K562 (cell line): ENCODE measurements around the gene ATF5. TPM values are rescaled to one million over a fixed set of nuclear protein-coding genes. Genes with fewer than 3 reads are reported as not detected.

ENCODE experiments used
- ATAC-seq: fragments of 200-7000 bp; cut with Tn5 transposase; 3 replicates; pipeline ENCODE4 v1.9.1; 2020; ENCODE audit warnings: moderate library complexity
- BruUV-seq: library from RNA; stranded (reverse); fragments of 400-500 nt; replicated peaks from 2 replicates; lab custom pipeline; 2021; lab: Mats Ljungman, UMichigan
- CTCF ChIA-PET: fragments of 300-600 bp; formaldehyde crosslinking; extraction: SDS; loops from one replicate; lab custom pipeline; 2021; ENCODE audit warnings: low intra/inter-chr PET ratio; lab: Yijun Ruan, JAX
- POLR2A ChIA-PET: fragments of 300-600, 350-650 bp; sonication (Branson Sonifier 250); formaldehyde crosslinking; extraction: SDS; loops from one replicate; lab custom pipeline; 2021; ENCODE audit warnings: antibody characterized with exemption, inconsistent platforms; lab: Yijun Ruan, JAX
- DNase-seq, 4 experiments: peaks; one replicate each; pipeline versions ENCODE4 v3.0.0 to v3.0.0-alpha.2; 2011 to 2018; ENCODE audit warnings: low spot score in 3 of 4, mixed read lengths in 3 of 4; ENCODE audit errors: extremely low read depth in 1 of 4
- FAIRE-seq: peaks from 2 replicates; lab custom pipeline; 2011; peaks lifted over from hg19 to GRCh38; lab: Jason Lieb, UNC
- H2AFZ ChIP-seq: 2 replicates; pipeline ENCODE4 v1.6.0; 2011; ENCODE audit warnings: low read depth, low read length, control low read depth, inconsistent platforms
- H3K27ac ChIP-seq: fragments of 200-600 bp; 3 replicates; pipeline ENCODE4 v1.8.0; 2011; ENCODE audit warnings: low read depth, mild to moderate bottlenecking, control low read depth, inconsistent platforms, low read length, moderate library complexity, mixed read lengths; ENCODE audit errors: extremely low read depth
- H3K27me3 ChIP-seq, 2 experiments: fragments of 300-600 bp in 1 of 2; 2 replicates in 1 of 2; 3 replicates in 1 of 2; pipeline versions ENCODE4 v1.6.0 to v1.8.0; 2011; ENCODE audit warnings: inconsistent platforms in 2 of 2, low read length in 2 of 2, mild to moderate bottlenecking in 1 of 2, mixed read lengths in 1 of 2, moderate library complexity in 1 of 2; ENCODE audit not compliant: control insufficient read depth in 2 of 2, insufficient read depth in 2 of 2
- H3K36me3 ChIP-seq: fragments of 300-600 bp; 3 replicates; pipeline ENCODE4 v1.8.0; 2011; ENCODE audit warnings: mild to moderate bottlenecking, low read length, inconsistent platforms; ENCODE audit not compliant: control insufficient read depth, insufficient read depth
- H3K4me1 ChIP-seq, 2 experiments: fragments of 200-600 bp in 1 of 2; replicated peaks in 1 of 2; 2 replicates in 1 of 2; 3 replicates in 1 of 2; pipeline versions ENCODE4 v1.5.1 to v1.8.0; 2011; ENCODE audit warnings: inconsistent platforms in 2 of 2, low read length in 2 of 2, mild to moderate bottlenecking in 1 of 2, mixed read lengths in 1 of 2, moderate library complexity in 1 of 2; ENCODE audit not compliant: control insufficient read depth in 2 of 2, insufficient read depth in 2 of 2
- H3K4me2 ChIP-seq: 2 replicates; pipeline ENCODE4 v1.6.1; 2011; ENCODE audit warnings: low read length, control low read depth, inconsistent platforms, mixed read lengths; ENCODE audit not compliant: insufficient read depth
- H3K4me3 ChIP-seq: fragments of 200-600 bp; sonication (generic), shearing (Covaris generic); 2 replicates; pipeline ENCODE4 v1.5.1; 2016; ENCODE audit warnings: control low read depth, inconsistent platforms
- H3K79me2 ChIP-seq: fragments of 200-600 bp; 3 replicates; pipeline ENCODE4 v1.8.0; 2011; ENCODE audit warnings: low read length, inconsistent platforms; ENCODE audit not compliant: control insufficient read depth, insufficient read depth
- H3K9ac ChIP-seq, 2 experiments: 2 replicates each; pipeline versions ENCODE4 v1.6.0 to v1.6.1; 2011; ENCODE audit warnings: low read depth in 2 of 2, low read length in 2 of 2, control low read depth in 1 of 2, inconsistent platforms in 1 of 2, mild to moderate bottlenecking in 1 of 2, mixed read lengths in 1 of 2; ENCODE audit not compliant: insufficient read depth in 1 of 2
- H3K9me1 ChIP-seq: one replicate; pipeline ENCODE4 v1.6.0; 2011; ENCODE audit warnings: inconsistent platforms, mild to moderate bottlenecking, low read length, moderate library complexity; ENCODE audit not compliant: control insufficient read depth, insufficient read depth
- H3K9me3 ChIP-seq: replicated peaks from 2 replicates; pipeline ENCODE4 v1.5.1; 2011; ENCODE audit warnings: low read depth, low read length, inconsistent platforms; ENCODE audit not compliant: control insufficient read depth, insufficient read depth
- H4K20me1 ChIP-seq: replicated peaks from 2 replicates; pipeline ENCODE4 v1.6.1; 2011; ENCODE audit warnings: low read length, inconsistent platforms, mixed read lengths; ENCODE audit not compliant: control insufficient read depth, insufficient read depth
- HNRNPL ChIP-seq: fragments of 200-400 bp; formaldehyde crosslinking; IDR thresholded peaks from 2 replicates; pipeline ENCODE4 v1.6.1; 2017; ENCODE audit warnings: low read depth, mild to moderate bottlenecking, low read length
- MYNN ChIP-seq, 2 experiments: sonication (generic); formaldehyde crosslinking in 1 of 2; IDR thresholded peaks; 2 replicates each; pipeline versions ENCODE4 v1.5.0 to v1.6.1; 2016 to 2020; ENCODE audit warnings: antibody characterized with exemption in 1 of 2, missing genetic modification reagents in 1 of 2
- POLR2A ChIP-seq: fragments of 450-650 bp; conservative IDR thresholded peaks from 2 replicates; pipeline ENCODE4 v1.6.1; 2016
- POLR2G ChIP-seq: fragments of 200-400 bp; formaldehyde crosslinking; IDR thresholded peaks from 2 replicates; pipeline ENCODE4 v1.6.1; 2017; ENCODE audit warnings: low read depth, mild to moderate bottlenecking, antibody characterized with exemption, low read length, moderate library complexity
- POLR3G ChIP-seq: IDR thresholded peaks from 2 replicates; pipeline ENCODE4 v1.6.1; 2011; ENCODE audit not compliant: insufficient read length, insufficient replicate concordance; ENCODE audit errors: extremely low read depth
- PREB ChIP-seq: sonication (generic); formaldehyde crosslinking; IDR thresholded peaks from 2 replicates; pipeline ENCODE4 v1.8.1; 2023; ENCODE audit warnings: mild to moderate bottlenecking, missing genetic modification reagents
- RBFOX2 ChIP-seq: fragments of 200-400 bp; formaldehyde crosslinking; IDR thresholded peaks from 2 replicates; pipeline ENCODE4 v1.6.1; 2017; ENCODE audit warnings: low read depth, mild to moderate bottlenecking, low read length, moderate library complexity
- RBM25 ChIP-seq: fragments of 200-400 bp; formaldehyde crosslinking; IDR thresholded peaks from 2 replicates; pipeline ENCODE4 v1.6.1; 2018; ENCODE audit warnings: low read length, low read depth, moderate library complexity; ENCODE audit not compliant: severe bottlenecking
- SUPT5H ChIP-seq: fragments of 450-650 bp; IDR thresholded peaks from 2 replicates; pipeline ENCODE4 v1.6.1; 2016
- TFE3 ChIP-seq: fragments of 450-650 bp; formaldehyde crosslinking; IDR thresholded peaks from 2 replicates; pipeline ENCODE4 v1.4.0; 2020; ENCODE audit warnings: mild to moderate bottlenecking, mixed read lengths
- THAP12 ChIP-seq: fragments of 250-450 bp; sonication (Bioruptor Pico); IDR thresholded peaks from 2 replicates; pipeline ENCODE4 v1.9.0; 2021; ENCODE audit warnings: mild to moderate bottlenecking, inconsistent platforms
- XRCC5 ChIP-seq: fragments of 200-400 bp; formaldehyde crosslinking; IDR thresholded peaks from 2 replicates; pipeline ENCODE4 v1.6.1; 2017; ENCODE audit warnings: low read depth, mild to moderate bottlenecking, low read length
- ZFP36 ChIP-seq: fragments of 150-350 bp; IDR thresholded peaks from 2 replicates; pipeline ENCODE4 v1.6.1; 2018; ENCODE audit warnings: low read length, low read depth; ENCODE audit not compliant: partially characterized antibody
- ZNF212 ChIP-seq: fragments of 450-650 bp; formaldehyde crosslinking; IDR thresholded peaks from 2 replicates; pipeline ENCODE4 v1.4.0; 2020; ENCODE audit warnings: mild to moderate bottlenecking
- WGBS: fragments of 100-300 bp; shearing (Covaris generic); methylation state at CpG from one replicate; pipeline ENCODE4 v1.1.6; 2016; ENCODE audit warnings: low coverage, mixed read lengths; ENCODE audit not compliant: insufficient coverage; ENCODE audit errors: missing lambda C conversion rate; 5-methylcytosine and 5-hydroxymethylcytosine counted together
- in situ Hi-C: fragments of 300-500 bp; cut with MboI; formaldehyde crosslinking; loops from 4 replicates; pipeline ENCODE4 v1.15.0; 2018; ENCODE audit warnings: inconsistent platforms, mixed read lengths
- intact Hi-C: fragments of 100-400 bp; cut with micrococcal nuclease; formaldehyde crosslinking; loops from 2 replicates; pipeline ENCODE4 v1.14.2; 2022
- polyA plus RNA-seq, 8 experiments: library from polyadenylated mRNA; depleted of rRNA in 4 of 8; stranded (reverse) in 5 of 8; unstranded in 3 of 8; fragments of >200 nt; fragmentation: Nextera tagmentation in 2 of 8; fragmentation: Illumina TruSeq in 1 of 8; extraction: Ambion mirVana in 2 of 8; extraction: Trizol in 1 of 8; gene quantifications; 2 replicates each; pipeline versions ENCODE4 v1.2.1 to v1.2.3, GENCODE V29; 2011 to 2014; ENCODE audit warnings: inconsistent platforms in 1 of 8, missing spikeins in 1 of 8
- total RNA-seq, 7 experiments: library from RNA; depleted of rRNA in 6 of 7; stranded (reverse); fragments of >200 nt in 6 of 7; fragmentation: Illumina TruSeq in 2 of 7; extraction: Trizol in 2 of 7; gene quantifications; 2 replicates each; pipeline versions ENCODE4 v1.2.1 to v1.2.3, GENCODE V29; 2011 to 2021; ENCODE audit warnings: low replicate concordance in 1 of 7

ATF5 gene
- total and polyA plus RNA-seq, 9 of the 15 experiments (the other 6 are each of a cell fraction or from before 2014, with no cell fraction given) = 3.0 to 57.6 (median 11.1) TPM

- BruUV-seq = TSS peak; percentile 64
Observed at GRCh38 chr19:49906879-49907564, 22.0 kb upstream of the ATF5 start.

More at GRCh38 chr19:49906879-49907564, 22.0 kb upstream of the ATF5 start:
- H3K9me1 ChIP-seq = no peaks in the 10 kb centered on the region
- peaks cover 18% of the 10 kb centered on the region for H4K20me1 ChIP-seq
- ATAC-seq (no peak), FAIRE-seq (peak; percentile 6), DNase-seq (no peak)
- no peak overlapping the region for H2AFZ ChIP-seq
- intact Hi-C loops = no loop called here
- no peak overlapping the region for H3K27ac ChIP-seq
- in situ Hi-C loops = no loop called here
- H3K4me3 ChIP-seq = no peak overlapping the region
- H3K9me3 ChIP-seq = no peaks in the 10 kb centered on the region
- no peak overlapping the region for H3K4me2 ChIP-seq
- H3K36me3 ChIP-seq = peaks cover 56% of the 10 kb centered on the region; the same call in 2 of the 3 replicates
- H3K9ac ChIP-seq = no peak overlapping the region; a peak in 1 of 4 replicates
- WGBS = 89% methylated on average over 15 of the region's 16 CpGs
- H3K4me1 ChIP-seq = peaks cover 0 to 19% of the 10 kb centered on the region in 2 experiments; a peak in 3 of 5 replicates
- POLR2A ChIA-PET = interaction anchor here (0.6 to 0.8 kb wide), 2 partner anchors 17 to 681 kb away, joined by 3 read pairs; no protein-coding TSS in a partner anchor
- peaks cover 20% of the 10 kb centered on the region for H3K79me2 ChIP-seq
- CTCF ChIA-PET = no interaction called here
- H3K27me3 ChIP-seq = no peaks in the 10 kb centered on the region
- TF ChIP-seq POLR2G (peak; percentile 57; the same call in 1 of the 2 replicates), XRCC5 (no peak), ZFP36 (peak; percentile 58), THAP12 (0 out of 2 replicates have a peak, but pooled peaks have one; percentile 33), SUPT5H (peak; percentile 44), RBM25 (no peak), TFE3 (CRISPR knock-in tag) (no peak), MYNN (IDR thresholded peaks at IDR 0.05) (0 out of 2 replicates have a peak, but pooled peaks have one; percentile 9), MYNN (CRISPR knock-in tag; IDR thresholded peaks at IDR 0.05) (no peak), PREB (no peak), POLR2A (peak; percentile 47), POLR3G (no peak), RBFOX2 (peak; percentile 16; the same call in 1 of the 2 replicates), HNRNPL (no peak), ZNF212 (CRISPR knock-in tag) (no peak)
